GM18951 (cell line): ENCODE data around the gene MEGF9.

Experiments used
- POLR2A ChIP-seq: IDR thresholded peaks from 4 replicates; pipeline ENCODE4 v1.6.1; 2011; ENCODE audit warnings: mild to moderate bottlenecking; ENCODE audit not compliant: insufficient read length, insufficient read depth; ENCODE audit errors: extremely low read depth
- in situ Hi-C: fragments of 300-500 bp; cut with MboI; formaldehyde crosslinking; loops from one replicate; pipeline ENCODE4 v1.12.0; 2022; ENCODE audit warnings: low sequenced_read_pairs, mixed read lengths, inconsistent platforms; ENCODE audit not compliant: unreplicated experiment

MEGF9 gene

DNA sequence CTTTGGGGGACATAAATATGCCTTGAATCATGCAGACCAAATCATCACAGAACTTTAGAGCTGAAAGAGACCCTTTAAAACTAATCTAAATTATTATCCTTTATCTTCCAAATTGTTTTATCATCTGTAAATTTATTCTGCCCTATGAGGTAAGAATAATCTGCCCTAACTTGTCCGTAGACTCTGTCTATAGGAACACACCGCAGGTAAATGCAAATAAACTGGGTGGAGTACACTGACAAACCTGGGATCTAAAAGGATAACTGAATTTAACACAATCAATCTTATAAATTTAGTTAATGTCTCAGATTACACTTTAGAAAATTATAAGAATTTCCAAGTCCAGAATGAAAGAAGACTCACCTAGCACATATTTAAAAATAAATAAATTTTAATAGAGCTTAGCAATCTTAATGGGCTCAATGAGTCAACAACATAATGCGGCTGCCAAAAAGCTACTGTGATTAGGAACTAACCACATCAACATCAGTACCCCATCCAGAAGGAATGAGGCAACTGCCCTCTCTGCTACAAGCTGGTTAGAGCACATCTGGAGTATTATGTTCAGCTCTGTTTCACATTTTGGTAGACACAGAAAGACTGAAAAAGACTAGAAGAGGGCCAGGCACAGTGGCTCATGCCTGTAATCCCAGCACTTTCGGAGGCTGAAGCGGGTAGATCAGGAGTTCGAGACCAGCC is 5.6 kb downstream of the MEGF9 start:
- in situ Hi-C loops, result no loop called here
- no peak for TF ChIP-seq POLR2A

- no peak for TF ChIP-seq POLR2A
- in situ Hi-C loops, result no loop called here
These were observed 7.1 kb downstream of the MEGF9 start for GRCh38 chr9:120707170-120707569.

GRCh38 chr9:120705174-120705573 is 9.1 kb downstream of the MEGF9 start:
- in situ Hi-C loops, result no loop called here
- TF ChIP-seq POLR2A, result no peak

GRCh38 chr9:120702075-120702474 is 12.2 kb downstream of the MEGF9 start:
- TF ChIP-seq POLR2A, result no peak
- in situ Hi-C loops, result no loop called here

- no peak for TF ChIP-seq POLR2A
- in situ Hi-C loops, result no loop called here
These were observed 13.0 kb downstream of the MEGF9 start for GRCh38 chr9:120701248-120701647.

- no peak for TF ChIP-seq POLR2A
- in situ Hi-C loops, result no loop called here
These were observed 15.5 kb downstream of the MEGF9 start for GRCh38 chr9:120698766-120699165.

DNA sequence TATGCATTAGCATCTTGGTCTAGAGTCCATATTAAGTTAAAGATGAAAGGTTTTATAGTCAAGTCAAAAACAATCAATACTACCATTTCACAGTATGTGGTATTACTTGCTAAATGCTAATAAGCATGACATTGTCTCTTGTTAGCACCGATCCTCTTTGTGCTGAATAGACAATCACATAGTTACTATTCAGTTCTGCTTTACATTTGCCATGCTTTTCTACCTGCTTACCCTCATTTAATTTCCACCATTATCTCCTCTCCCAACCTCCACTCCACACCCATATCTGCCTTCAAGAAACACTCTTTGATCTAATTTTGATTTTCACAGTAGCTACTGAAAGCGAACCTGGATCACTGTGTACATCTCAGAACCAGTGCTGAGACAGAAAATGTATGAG is 16.8 kb downstream of the MEGF9 start:
- in situ Hi-C loops, result no loop called here
- no peak for TF ChIP-seq POLR2A

- in situ Hi-C loops, result no loop called here
- no peak for TF ChIP-seq POLR2A
These were observed 17.6 kb downstream of the MEGF9 start for GRCh38 chr9:120696551-120697230.

DNA sequence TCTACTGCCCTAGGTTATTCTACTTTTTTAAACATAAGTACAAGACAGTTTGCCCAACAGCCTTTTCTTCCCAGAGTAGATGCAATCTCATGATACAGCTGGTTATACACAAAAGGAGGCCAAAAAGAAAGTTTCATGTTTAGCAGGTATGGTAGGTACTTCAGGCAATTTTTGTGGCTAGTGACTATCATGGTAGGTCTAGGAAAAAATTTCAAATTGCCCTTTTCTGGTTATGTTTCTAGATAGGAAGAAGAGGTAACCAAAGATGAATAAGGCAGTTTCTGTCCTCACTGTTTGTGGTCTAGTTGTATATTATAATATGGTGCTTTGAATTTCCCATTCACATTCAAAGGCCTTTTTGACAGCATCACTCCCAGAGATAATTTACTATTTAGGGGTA is 19.7 kb downstream of the MEGF9 start:
- in situ Hi-C loops, result no loop called here
- no peak for TF ChIP-seq POLR2A

DNA sequence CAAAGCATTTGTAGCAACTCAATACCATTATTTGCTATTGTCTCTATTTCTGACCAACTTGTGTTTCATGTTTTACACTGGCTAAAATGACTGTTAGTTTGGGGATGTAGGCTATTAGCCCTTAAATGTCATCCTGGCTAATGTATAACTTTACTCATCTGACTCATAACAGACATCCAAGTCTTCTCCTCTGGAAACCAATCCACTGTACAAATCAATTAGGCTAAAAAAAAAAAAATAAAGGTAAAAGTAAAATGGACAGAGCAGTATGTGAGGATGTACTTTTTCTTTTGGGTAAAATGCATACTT is 20.6 kb downstream of the MEGF9 start:
- in situ Hi-C loops, result no loop called here
- no peak for TF ChIP-seq POLR2A

GRCh38 chr9:120692901-120693699 is 21.2 kb downstream of the MEGF9 start:
- TF ChIP-seq POLR2A, result no peak
- in situ Hi-C loops, result no loop called here

- TF ChIP-seq POLR2A, result no peak
- in situ Hi-C loops, result no loop called here
These were observed 23.9 kb downstream of the MEGF9 start for GRCh38 chr9:120690372-120690771.

DNA sequence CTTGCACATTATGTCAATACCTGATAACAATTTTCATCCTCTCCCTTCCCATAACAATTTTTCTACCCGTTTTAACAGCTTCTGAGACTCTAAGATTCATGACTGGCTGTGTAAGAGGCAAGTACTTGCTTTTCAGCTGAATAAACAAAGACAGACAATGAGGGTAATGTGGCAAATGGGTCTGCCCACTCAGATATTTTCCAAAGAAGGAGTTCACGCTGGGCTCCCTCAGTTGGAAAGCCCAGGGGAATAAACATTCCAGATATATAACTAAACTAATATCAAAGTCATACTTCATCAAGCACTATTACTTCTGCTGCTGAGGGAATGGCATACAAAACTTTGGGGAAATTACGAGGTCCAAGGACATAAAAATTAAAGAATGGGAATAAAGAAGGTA is 24.4 kb downstream of the MEGF9 start:
- in situ Hi-C loops, result no loop called here
- TF ChIP-seq POLR2A, result no peak

DNA sequence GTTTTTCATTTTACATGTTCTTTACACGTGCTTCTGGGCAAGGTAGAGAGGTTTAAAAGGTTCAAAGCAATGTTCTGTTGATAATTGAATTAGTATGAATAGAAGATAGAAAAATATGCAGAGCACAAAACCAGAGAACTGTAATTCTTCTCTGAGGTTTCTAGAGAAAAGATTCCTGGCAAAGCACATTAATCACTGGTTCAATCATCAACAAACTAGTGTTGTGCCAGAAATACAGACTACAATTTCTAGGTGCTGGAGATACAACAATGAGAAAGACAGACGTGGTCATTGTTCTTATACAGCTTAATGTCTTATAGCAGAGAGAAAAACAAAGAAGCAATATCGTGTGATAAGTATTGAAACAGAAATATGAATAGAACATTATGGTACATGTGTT is 25.5 kb downstream of the MEGF9 start:
- TF ChIP-seq POLR2A, result no peak
- in situ Hi-C loops, result no loop called here
